Left lobe of liver (tissue), 2 donors: ENCODE data around the gene PLEKHN1. TPM values are rescaled to one million over a fixed set of nuclear protein-coding genes. Genes with fewer than 3 reads are reported as not detected.

ENCODE experiments used
- ATAC-seq: fragments of 200-7000 bp; cut with Tn5 transposase; one replicate; pipeline ENCODE4 v1.9.1; 2020; ENCODE audit warnings: mild to moderate bottlenecking, moderate library complexity
- DNase-seq: peaks from one replicate; pipeline ENCODE4 v3.0.0-alpha.2; 2020; ENCODE audit warnings: low spot score
- total RNA-seq: library from RNA; stranded (reverse); gene quantifications from one replicate; pipeline ENCODE4 v1.2.1, GENCODE V29; 2021
- donor health status: DM: no; HTN: no; CAD: no; lungs with moderate emphysema.
- donor health status: DM: no; HTN: yes; CAD: no.

The PLEKHN1 gene, protein sequence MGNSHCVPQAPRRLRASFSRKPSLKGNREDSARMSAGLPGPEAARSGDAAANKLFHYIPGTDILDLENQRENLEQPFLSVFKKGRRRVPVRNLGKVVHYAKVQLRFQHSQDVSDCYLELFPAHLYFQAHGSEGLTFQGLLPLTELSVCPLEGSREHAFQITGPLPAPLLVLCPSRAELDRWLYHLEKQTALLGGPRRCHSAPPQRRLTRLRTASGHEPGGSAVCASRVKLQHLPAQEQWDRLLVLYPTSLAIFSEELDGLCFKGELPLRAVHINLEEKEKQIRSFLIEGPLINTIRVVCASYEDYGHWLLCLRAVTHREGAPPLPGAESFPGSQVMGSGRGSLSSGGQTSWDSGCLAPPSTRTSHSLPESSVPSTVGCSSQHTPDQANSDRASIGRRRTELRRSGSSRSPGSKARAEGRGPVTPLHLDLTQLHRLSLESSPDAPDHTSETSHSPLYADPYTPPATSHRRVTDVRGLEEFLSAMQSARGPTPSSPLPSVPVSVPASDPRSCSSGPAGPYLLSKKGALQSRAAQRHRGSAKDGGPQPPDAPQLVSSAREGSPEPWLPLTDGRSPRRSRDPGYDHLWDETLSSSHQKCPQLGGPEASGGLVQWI
- total RNA-seq: 0.28 TPM

- DNase-seq (no peak), ATAC-seq (peak; percentile 77)
These were observed at the start of gene PLEKHN1 for GRCh38 chr1:966135-966703. PLEKHN1 (plus strand) TSS chr1:966482; CDS start chr1:966532, 50 bp downstream.

DNA sequence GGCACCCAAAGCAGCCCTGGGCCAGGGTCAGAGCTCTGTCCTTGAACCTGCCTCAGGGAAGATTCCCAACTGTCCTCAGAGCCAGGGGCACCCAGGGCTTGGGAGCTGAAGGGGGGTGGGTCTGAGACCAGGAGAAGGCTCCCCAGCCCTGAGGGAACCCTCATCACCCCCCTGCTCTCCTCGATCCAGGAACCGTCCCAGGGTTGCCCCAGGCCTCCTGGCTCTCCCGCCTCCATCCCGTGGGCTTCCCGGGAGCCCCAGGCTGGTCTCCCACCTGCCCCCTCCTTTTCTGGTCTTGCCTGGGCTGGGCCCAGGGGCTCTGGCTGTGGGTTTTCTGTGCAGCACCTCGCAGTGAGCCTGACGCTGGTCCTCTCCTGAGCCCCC lies 49.2 kb upstream of the PLEKHN1 start:
- DNase-seq (no peak), ATAC-seq (no peak)

DNA sequence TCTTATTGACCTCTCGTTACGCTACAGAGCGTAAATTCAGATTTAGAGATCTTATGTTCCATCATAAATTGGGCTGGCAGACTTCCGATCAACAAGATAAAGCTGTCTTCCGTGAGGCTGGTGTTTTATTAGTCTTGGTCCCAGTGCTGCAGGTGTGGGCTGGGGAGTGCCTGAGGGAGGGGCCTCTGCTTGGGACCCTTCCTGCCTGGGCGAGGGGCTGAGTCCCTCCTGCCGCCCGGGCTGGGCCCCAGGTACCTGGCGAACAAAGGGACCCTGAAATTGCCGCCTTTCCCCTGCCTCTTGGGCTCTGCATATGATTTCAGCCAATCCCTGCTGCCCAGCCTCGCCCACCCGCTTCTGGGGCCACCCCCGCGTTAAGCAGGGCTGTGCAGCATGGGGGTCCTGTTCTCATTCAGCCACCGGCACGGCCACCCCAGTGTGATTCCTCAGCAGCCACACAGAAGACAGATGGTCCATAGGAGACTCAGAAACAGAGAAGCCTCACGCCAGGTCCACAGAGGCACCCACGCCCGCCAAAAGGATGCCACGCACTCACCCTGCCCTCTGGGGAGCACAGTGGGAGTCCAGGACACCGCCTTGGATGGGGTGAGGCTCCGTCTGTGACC lies 48.7 kb upstream of the PLEKHN1 start:
- no peak for ATAC-seq
- no peak for DNase-seq

DNA sequence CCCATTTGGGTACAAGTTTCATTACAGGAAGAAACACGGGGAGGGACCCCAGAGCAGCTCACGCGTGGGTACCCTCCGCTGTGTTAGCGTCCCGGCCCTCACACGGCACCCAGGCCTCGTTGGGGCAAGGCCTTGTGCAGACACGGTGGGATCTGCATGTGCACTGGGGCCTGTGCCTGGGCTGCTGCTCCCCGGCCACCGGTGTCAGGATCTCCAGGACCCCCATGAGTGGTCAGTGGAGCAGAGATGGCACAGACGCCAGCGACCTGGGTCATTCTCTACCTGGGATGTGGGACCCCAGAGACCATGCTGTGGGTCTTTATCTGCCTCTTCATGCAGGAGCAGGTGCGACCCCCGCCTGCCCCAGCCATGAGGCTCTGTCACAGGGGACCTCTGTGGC lies 47.9 kb upstream of the PLEKHN1 start:
- no peak for ATAC-seq
- DNase-seq: no peak

GRCh38 chr1:918843-919242 lies 47.4 kb upstream of the PLEKHN1 start:
- no peak for ATAC-seq

GRCh38 chr1:919271-919872 lies 46.9 kb upstream of the PLEKHN1 start:
- no peak for DNase-seq

More at GRCh38 chr1:918843-919242, 47.4 kb upstream of the PLEKHN1 start:
- DNase-seq: no peak

GRCh38 chr1:920010-920409 lies 46.3 kb upstream of the PLEKHN1 start:
- ATAC-seq (no peak), DNase-seq (no peak)

More at GRCh38 chr1:919271-919872, 46.9 kb upstream of the PLEKHN1 start:
- no peak for ATAC-seq

- ATAC-seq: no peak
- DNase-seq: no peak
These were observed 45.8 kb upstream of the PLEKHN1 start for GRCh38 chr1:920521-920920.

- DNase-seq: no peak
- peak; percentile 75 for ATAC-seq
These were observed 45.1 kb upstream of the PLEKHN1 start for GRCh38 chr1:921011-921837.

- ATAC-seq (peak; percentile 75), DNase-seq (peak; percentile 83)
These were observed 42.9 kb upstream of the PLEKHN1 start, which contains the start of gene SAMD11 for GRCh38 chr1:923131-923990. SAMD11 (plus strand) TSS chr1:923923; CDS start chr1:924432, 509 bp downstream.

- ATAC-seq: peak; percentile 6
These were observed 42.2 kb upstream of the PLEKHN1 start for GRCh38 chr1:923991-924655.

GRCh38 chr1:924656-925560 lies 41.4 kb upstream of the PLEKHN1 start:
- peak; percentile 37 for ATAC-seq
- DNase-seq: no peak

More at GRCh38 chr1:923991-924655, 42.2 kb upstream of the PLEKHN1 start:
- no peak for DNase-seq

GRCh38 chr1:925561-926421 lies 40.5 kb upstream of the PLEKHN1 start:
- ATAC-seq: no peak
- no peak for DNase-seq

- DNase-seq (no peak), ATAC-seq (no peak)
These were observed 39.0 kb upstream of the PLEKHN1 start for GRCh38 chr1:927234-927633.

DNA sequence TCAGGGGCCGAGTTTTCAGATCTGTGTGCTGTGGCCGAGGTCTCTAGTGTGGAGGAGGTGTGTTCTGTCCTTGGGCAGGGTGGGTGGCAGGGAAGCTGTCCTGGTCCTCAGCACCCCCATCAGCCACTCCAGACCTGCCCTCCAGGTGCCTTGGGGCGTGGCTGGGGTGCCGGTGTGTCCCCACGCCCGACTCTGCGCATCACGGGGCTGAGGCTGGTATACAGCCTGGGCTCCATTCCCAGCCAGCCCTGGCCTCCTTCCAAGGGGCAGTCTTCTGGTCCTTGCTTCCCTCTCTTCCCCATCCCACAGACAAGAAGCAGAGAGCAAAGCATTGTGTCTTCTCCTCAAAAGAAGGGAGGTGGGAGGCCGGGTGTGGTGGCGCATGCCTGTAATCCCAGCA lies 38.5 kb upstream of the PLEKHN1 start:
- DNase-seq (no peak), ATAC-seq (no peak)

DNA sequence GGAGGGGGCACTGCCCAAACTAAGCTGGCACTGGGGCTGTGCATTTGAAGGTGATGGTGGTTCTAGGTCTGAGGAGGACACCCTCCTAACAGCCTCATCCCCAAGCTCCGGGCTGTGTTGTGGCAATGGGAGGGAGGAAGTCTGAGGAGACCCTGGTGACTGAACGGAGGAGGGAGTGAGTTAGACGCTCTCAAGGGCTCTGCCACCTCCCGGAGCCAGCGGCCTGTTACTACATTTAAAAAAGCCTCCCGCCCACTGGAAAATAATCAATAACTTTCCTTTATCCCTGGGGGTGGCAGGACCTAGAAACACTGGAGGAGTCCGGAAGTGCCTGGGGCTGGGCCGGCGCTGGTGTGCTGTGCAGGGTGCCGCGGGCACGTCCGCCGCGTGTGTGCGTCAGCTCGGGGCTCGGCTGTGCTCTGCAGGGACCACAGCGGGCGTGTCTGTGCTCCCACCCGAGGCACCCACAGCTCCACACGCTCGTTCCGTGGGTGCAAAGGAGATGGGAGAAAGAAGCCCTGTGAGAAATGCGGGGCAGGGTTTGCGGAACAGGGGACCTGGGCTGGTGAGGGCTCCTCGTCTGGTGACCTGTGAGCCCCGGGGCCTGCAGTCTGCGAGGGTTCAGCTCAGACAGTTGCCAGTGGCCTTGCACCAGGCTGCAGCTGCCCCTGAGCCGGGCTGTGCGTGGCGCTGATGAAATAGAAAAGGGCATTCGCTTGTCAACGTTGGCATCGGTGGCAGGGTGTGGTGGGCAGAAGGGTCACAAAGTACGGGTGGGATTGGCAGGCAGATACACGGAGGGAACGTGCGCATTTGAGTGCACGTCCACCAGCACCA lies 37.2 kb upstream of the PLEKHN1 start:
- ATAC-seq (no peak), DNase-seq (no peak)
